Motor neuron (in vitro differentiated cells): ENCODE results near the gene ISG20L2. TPM values are rescaled to one million over a fixed set of nuclear protein-coding genes. Genes with fewer than 3 reads are reported as not detected.
A peak's percentile ranks its signal among the peaks of the same experiment; 100 is the strongest.

Experiments
- ATAC-seq, 8 experiments: fragments of 200-7000 bp; cut with Tn5 transposase; replicated peaks in 6 of 8; 2 replicates each; pipeline ENCODE4 v1.8.0; 2021; ENCODE audit warnings: mild to moderate bottlenecking in 8 of 8, moderate library complexity in 8 of 8
- H3K27ac ChIP-seq, 2 donors: fragments of 250-450 bp; sonication (Bioruptor Pico); 2 replicates each; pipeline ENCODE4 v1.9.0; 2021; ENCODE audit warnings: antibody characterized with exemption in 2 of 2, mild to moderate bottlenecking in 2 of 2, moderate library complexity in 1 of 2
- H3K4me1 ChIP-seq, 2 donors: fragments of 250-450 bp; sonication (Bioruptor Pico); replicated peaks in 1 of 2; 2 replicates each; pipeline ENCODE4 v1.6.1; 2021; ENCODE audit warnings: antibody characterized with exemption in 2 of 2, mild to moderate bottlenecking in 2 of 2, moderate library complexity in 1 of 2
- H3K4me3 ChIP-seq, 5 donors: fragments of 250-450 bp; sonication (Bioruptor Pico); 2 replicates each; pipeline ENCODE4 v1.9.0; 2021; ENCODE audit warnings: antibody characterized with exemption in 5 of 5, mild to moderate bottlenecking in 5 of 5, moderate library complexity in 4 of 5
- WGBS, 10 experiments: fragments of 450-650 bp; shearing (Covaris generic); methylation state at CpG; one replicate each; pipeline ENCODE4 v1.0.0; 2022; 5-methylcytosine and 5-hydroxymethylcytosine counted together
- in situ Hi-C, 9 experiments: fragments of 400-800 bp; cut with MboI; loops; one replicate each; pipeline ENCODE4 v1.15.0; 2021; ENCODE audit warnings: low sequenced_read_pairs in 9 of 9, low pct_unique_long_range_greater_than_20kb in 2 of 9; ENCODE audit not compliant: unreplicated experiment in 9 of 9
- total RNA-seq, 8 experiments: library from RNA; unstranded; fragments of 300-600 nt; gene quantifications; 2 replicates each; pipeline versions ENCODE4 v1.2.3 to v1.2.4, GENCODE V29; 2022

ISG20L2 gene
- total RNA-seq, 8 experiments from 2014 or later, result 25.1 to 45.2 (median 33.0) TPM

- peaks cover 3 to 6% of the 10 kb centered on the region in 2 donors for H3K4me1 ChIP-seq
- no peak overlapping the region for H3K4me3 ChIP-seq
- 0 to 100% (median 90%) methylated on average over 1 to 5 of the region's 5 CpGs; no CpG with 5 or more reads in 3 of the 10 experiments for WGBS, 10 experiments
- ATAC-seq, result no peak
- no peak overlapping the region for H3K27ac ChIP-seq
- in situ Hi-C loops, result loop anchor here in 2 of 9 experiments (25.0 kb wide), 1 partner anchor 178 kb away; the partner anchor contains the start of genes INSRR (in 2 of the 2) and NTRK1 (in 2 of the 2)
Observed at GRCh38 chr1:156684227-156684782, 44.3 kb downstream of the ISG20L2 start.

GRCh38 chr1:156682166-156682890 is 46.2 kb downstream of the ISG20L2 start:
- H3K4me1 ChIP-seq, result peaks cover 6 to 8% of the 10 kb centered on the region in 2 donors
- peak in 1 of 8 experiments; percentile 30 for ATAC-seq
- WGBS, 10 experiments, result 39 to 100% (median 67%) methylated on average over 1 to 5 of the region's 5 CpGs; no CpG with 5 or more reads in 1 of the 10 experiments
- in situ Hi-C loops, result loop anchor here in 2 of 9 experiments (25.0 kb wide), 1 partner anchor 180 kb away; the partner anchor contains the start of genes INSRR (in 2 of the 2) and NTRK1 (in 2 of the 2)
- H3K27ac ChIP-seq, result no peak overlapping the region
- H3K4me3 ChIP-seq, result no peak overlapping the region

- peaks cover 6 to 8% of the 10 kb centered on the region in 2 donors for H3K4me1 ChIP-seq
- no peak for ATAC-seq
- H3K4me3 ChIP-seq, result no peak overlapping the region
- WGBS, 10 experiments, result 47 to 100% (median 86%) methylated on average over 1 to 6 of the region's 8 CpGs; no CpG with 5 or more reads in 3 of the 10 experiments
- no peak overlapping the region for H3K27ac ChIP-seq
- in situ Hi-C loops, result loop anchor here in 2 of 9 experiments (25.0 kb wide), 1 partner anchor 181 kb away; the partner anchor contains the start of genes INSRR (in 2 of the 2) and NTRK1 (in 2 of the 2)
Observed at GRCh38 chr1:156681196-156681960, 47.2 kb downstream of the ISG20L2 start.

- Histone ChIP-seq H3K4me3 (no peak overlapping the region), H3K4me1 (peaks cover 8 to 9% of the 10 kb centered on the region in 2 donors), H3K27ac (no peak overlapping the region)
- 25 to 90% (median 46%) methylated on average over 1 to 2 of the region's 2 CpGs; no CpG with 5 or more reads in 1 of the 10 experiments for WGBS, 10 experiments
- in situ Hi-C loops, result loop anchor here in 2 of 9 experiments (25.0 kb wide), 1 partner anchor 182 kb away; the partner anchor contains the start of genes INSRR (in 2 of the 2) and NTRK1 (in 2 of the 2)
- no peak for ATAC-seq
Observed at GRCh38 chr1:156680056-156680455, 48.5 kb downstream of the ISG20L2 start.

GRCh38 chr1:156677616-156678596 is 50.7 kb downstream of the ISG20L2 start:
- Histone ChIP-seq H3K4me1 (peaks cover 26 to 31% of the 10 kb centered on the region in 2 donors), H3K4me3 (peak overlapping the region; percentile 27 to 69 (median 59)), H3K27ac (peak overlapping the region; percentile 93 to 97)
- in situ Hi-C loops, result loop anchor here in 2 of 9 experiments (25.0 kb wide), 1 partner anchor 184 kb away; the partner anchor contains the start of genes INSRR (in 2 of the 2) and NTRK1 (in 2 of the 2)
- peak in 4 of 8 experiments; percentile 1 to 73 (median 52) for ATAC-seq
- WGBS, 10 experiments, result 0 to 7% (median 5%) methylated on average over 2 to 21 of the region's 22 CpGs; no CpG with 5 or more reads in 1 of the 10 experiments

- in situ Hi-C loops, result loop anchor here in 2 of 9 experiments (25.0 kb wide), 1 partner anchor 185 kb away; the partner anchor contains the start of genes INSRR (in 2 of the 2) and NTRK1 (in 2 of the 2)
- Histone ChIP-seq H3K27ac (peak within 1 kb of the TSS; percentile 93 to 97), H3K4me3 (peak within 1 kb of the TSS; percentile 27 to 69 (median 59)), H3K4me1 (peaks cover 33 to 40% of the 10 kb centered on the region in 2 donors)
- 0 to 10% (median 0%) methylated on average over 1 to 37 of the region's 70 CpGs; no CpG with 5 or more reads in 5 of the 10 experiments for WGBS, 10 experiments
- ATAC-seq, result peak; percentile 17 to 70 (median 34)
Observed at GRCh38 chr1:156676820-156677615, 51.5 kb downstream of the ISG20L2 start, which contains the start of gene NES. Gene NES (minus strand): TSS chr1:156677407. CDS start chr1:156677264, 143 bp downstream.

- 0 to 58% (median 1%) methylated on average over 1 to 13 of the region's 49 CpGs; no CpG with 5 or more reads in 1 of the 10 experiments for WGBS, 10 experiments
- in situ Hi-C loops, result loop anchor here in 2 of 9 experiments (25.0 kb wide), 1 partner anchor 186 kb away; the partner anchor contains the start of genes INSRR (in 2 of the 2) and NTRK1 (in 2 of the 2)
- peaks cover 37 to 47% of the 10 kb centered on the region in 2 donors for H3K4me1 ChIP-seq
- H3K27ac ChIP-seq, result peak overlapping the region; percentile 93 to 97
- peak overlapping the region; percentile 27 to 69 (median 59) for H3K4me3 ChIP-seq
- ATAC-seq, result peak in 3 of 8 experiments; percentile 21 to 36 (median 21)
Observed at GRCh38 chr1:156676114-156676819, 52.3 kb downstream of the ISG20L2 start.

GRCh38 chr1:156675210-156676113 is 53.1 kb downstream of the ISG20L2 start:
- peak in 6 of 8 experiments; percentile 11 to 69 (median 50) for ATAC-seq
- in situ Hi-C loops, result loop anchor here in 2 of 9 experiments (25.0 kb wide), 1 partner anchor 187 kb away; the partner anchor contains the start of genes INSRR (in 2 of the 2) and NTRK1 (in 2 of the 2)
- 3 to 41% (median 6%) methylated on average over 2 to 9 of the region's 18 CpGs; no CpG with 5 or more reads in 5 of the 10 experiments for WGBS, 10 experiments
- Histone ChIP-seq H3K27ac (peak overlapping the region; percentile 93 to 97), H3K4me1 (peaks cover 45 to 55% of the 10 kb centered on the region in 2 donors), H3K4me3 (peak overlapping the region; percentile 27 to 69 (median 59))

GRCh38 chr1:156673387-156674121 is 55.0 kb downstream of the ISG20L2 start:
- in situ Hi-C loops, result no loop called here
- Histone ChIP-seq H3K4me3 (peak overlapping the region in 4 of 5 donors; percentile 57 to 69 (median 62)), H3K27ac (peak overlapping the region; percentile 93 to 97), H3K4me1 (peaks cover 64 to 74% of the 10 kb centered on the region in 2 donors)
- peak in 7 of 8 experiments; percentile 15 to 77 (median 69) for ATAC-seq
- WGBS, 10 experiments, result 0 to 75% (median 12%) methylated on average over 1 to 5 of the region's 8 CpGs; no CpG with 5 or more reads in 2 of the 10 experiments
